Lung (tissue), 12 donors: ENCODE measurements around the gene AMIGO2. TPM values are rescaled to one million over a fixed set of nuclear protein-coding genes. Genes with fewer than 3 reads are reported as not detected.

Experiments used
- ATAC-seq: fragments of 200-7000 bp; cut with Tn5 transposase; one replicate; pipeline ENCODE4 v1.9.1; 2020; ENCODE audit warnings: moderate number of reproducible peaks; ENCODE audit not compliant: insufficient read depth, low FRiP score
- DNase-seq, 3 donors: peaks; one replicate each; pipeline ENCODE4 v3.0.0-alpha.2; 2013 to 2017
- H3K27ac ChIP-seq, 2 donors: one replicate each; pipeline ENCODE4 v1.5.1; 2013; ENCODE audit warnings: mild to moderate bottlenecking in 2 of 2, moderate library complexity in 2 of 2, control low read depth in 1 of 2, inconsistent platforms in 1 of 2, low read depth in 1 of 2, low read length in 1 of 2
- H3K27me3 ChIP-seq, 3 donors: one replicate each; pipeline ENCODE4 v1.5.1; 2013; ENCODE audit warnings: low read length in 2 of 3; ENCODE audit not compliant: control insufficient read depth in 3 of 3, insufficient read depth in 3 of 3
- H3K36me3 ChIP-seq, 4 donors: one replicate each; pipeline ENCODE4 v1.5.1; 2013; ENCODE audit warnings: low read length in 4 of 4, mild to moderate bottlenecking in 1 of 4, moderate library complexity in 1 of 4; ENCODE audit not compliant: control insufficient read depth in 4 of 4, insufficient read depth in 4 of 4
- H3K4me1 ChIP-seq, 5 donors: one replicate each; pipeline ENCODE4 v1.5.1; 2013; ENCODE audit warnings: low read length in 5 of 5, mild to moderate bottlenecking in 2 of 5, moderate library complexity in 1 of 5; ENCODE audit not compliant: control insufficient read depth in 5 of 5, insufficient read depth in 5 of 5
- H3K4me3 ChIP-seq: one replicate; pipeline ENCODE4 v1.5.1; 2013; ENCODE audit warnings: mild to moderate bottlenecking, control low read depth, moderate library complexity
- H3K9ac ChIP-seq, 2 donors: one replicate each; pipeline ENCODE4 v1.5.1; 2013; ENCODE audit warnings: low read length in 2 of 2, control low read depth in 1 of 2; ENCODE audit not compliant: insufficient read depth in 1 of 2
- H3K9me3 ChIP-seq, 4 donors: one replicate each; pipeline ENCODE4 v1.5.1; 2013; ENCODE audit warnings: low read length in 3 of 4, mild to moderate bottlenecking in 1 of 4, moderate library complexity in 1 of 4; ENCODE audit not compliant: control insufficient read depth in 4 of 4, insufficient read depth in 3 of 4
- CTCF ChIP-seq: IDR thresholded peaks from 2 replicates; pipeline ENCODE4 v1.5.1; 2012; ENCODE audit warnings: mild to moderate bottlenecking; ENCODE audit errors: control extremely low read depth, extremely low read depth
- WGBS, 2 donors: extraction: QIAGEN DNeasy Blood & Tissue Kit; methylation state at CpG; one replicate each; pipeline ENCODE4 v1.1.7; 2013; 5-methylcytosine and 5-hydroxymethylcytosine counted together
- polyA plus RNA-seq, 2 donors: library from polyadenylated mRNA; stranded (reverse); fragments of 200-250 nt; gene quantifications; one replicate each; pipeline ENCODE4 v1.2.1, GENCODE V29; 2013
- total RNA-seq, 2 donors: library from RNA; depleted of rRNA in 1 of 2; stranded (reverse); fragments of >200 nt in 1 of 2; gene quantifications; one replicate each; pipeline ENCODE4 v1.2.1, GENCODE V29; 2014 to 2021
- donor health status: control.
- donor health status: control.
- donor health status: Bipolar disorder and iron deficiency.
- donor health status: healthy.
- donor health status: DM: yes; HTN: yes; CAD: no.

Gene AMIGO2
- total and polyA plus RNA-seq, 4 donors = 5.7 to 17.7 (median 7.8) TPM

GRCh38 chr12:47084172-47084571 lies 4.4 kb upstream of the AMIGO2 start:
- H3K9ac ChIP-seq = no peak overlapping the region
- no peak overlapping the region for H3K4me3 ChIP-seq
- TF ChIP-seq CTCF = no peak
- no peaks in the 10 kb centered on the region for H3K36me3 ChIP-seq
- WGBS, 2 donors = 84 to 87% methylated on average over 1 of the region's 1 CpG
- H3K4me1 ChIP-seq = peaks cover 0 to 14% (median 2%) of the 10 kb centered on the region in 5 donors
- ATAC-seq (no peak), DNase-seq (no peak)
- peaks cover 0 to 6% (median under 1%) of the 10 kb centered on the region in 3 donors for H3K27me3 ChIP-seq
- no peaks in the 10 kb centered on the region for H3K9me3 ChIP-seq
- no peak overlapping the region for H3K27ac ChIP-seq

DNA sequence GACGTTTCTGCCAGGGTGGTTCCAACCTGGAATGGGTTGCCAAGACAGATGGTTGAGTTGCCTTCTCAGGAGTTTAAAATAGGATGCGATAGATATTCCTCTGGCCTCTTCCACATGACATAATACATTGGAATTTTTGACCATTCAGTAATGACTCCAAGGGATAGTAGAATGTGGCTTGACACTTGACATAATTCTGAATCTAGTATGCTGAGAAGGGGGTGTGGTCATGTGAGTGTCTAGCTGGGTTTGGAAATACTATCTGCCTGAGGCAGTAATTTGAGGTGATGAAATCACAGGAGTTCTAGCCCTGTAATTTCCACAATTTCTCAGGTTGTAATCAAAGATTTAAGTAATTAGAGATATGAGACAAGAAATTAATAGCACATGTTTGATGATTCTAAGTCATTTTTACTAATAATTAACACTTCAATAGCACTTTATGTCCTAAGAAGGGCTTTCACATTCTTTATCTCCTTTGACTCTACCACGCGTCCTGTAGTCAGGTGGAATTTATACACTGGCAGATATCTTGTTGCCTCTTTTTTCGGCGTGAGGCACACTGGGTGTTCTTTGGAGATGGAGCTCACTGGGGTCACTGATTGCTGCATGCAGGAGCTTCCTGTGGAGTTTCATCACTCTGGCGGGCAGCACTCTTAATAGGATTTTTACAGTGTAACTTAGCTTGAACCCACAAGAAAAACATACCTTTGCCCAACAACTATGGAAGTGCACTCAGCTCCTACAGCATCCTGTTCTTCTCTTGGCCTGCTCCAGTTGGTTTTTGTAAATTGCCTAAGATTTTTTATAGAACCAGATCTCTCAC lies 3.2 kb upstream of the AMIGO2 start:
- TF ChIP-seq CTCF = no peak
- 56 to 70% methylated on average over 7 of the region's 7 CpGs for WGBS, 2 donors
- DNase-seq (no peak), ATAC-seq (no peak)
- peaks cover 0 to 20% (median 3%) of the 10 kb centered on the region in 5 donors for H3K4me1 ChIP-seq
- H3K27me3 ChIP-seq = peaks cover 0 to 11% (median 8%) of the 10 kb centered on the region in 3 donors
- H3K9me3 ChIP-seq = no peaks in the 10 kb centered on the region
- H3K36me3 ChIP-seq = no peaks in the 10 kb centered on the region
- H3K9ac ChIP-seq = no peak overlapping the region
- H3K27ac ChIP-seq = peak overlapping the region in 1 of 2 donors; percentile 29
- no peak overlapping the region for H3K4me3 ChIP-seq

DNA sequence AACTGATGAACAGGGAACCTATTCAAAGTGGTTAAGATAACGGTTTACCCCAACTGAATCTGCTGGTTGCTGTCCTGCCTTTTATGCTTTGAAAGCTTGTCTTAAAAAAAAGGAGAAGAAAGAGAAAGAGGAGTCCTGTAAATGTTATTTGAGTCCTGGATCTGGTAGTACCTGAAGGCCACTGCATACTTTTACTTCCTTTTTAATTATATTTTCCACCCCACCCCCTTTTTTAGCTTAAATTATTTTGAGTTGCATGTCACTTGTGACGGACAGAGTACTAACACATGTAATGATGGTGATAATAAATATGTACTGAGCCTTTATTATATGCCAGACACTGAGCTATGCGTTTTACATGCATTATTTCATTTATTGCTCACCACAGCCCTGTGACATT lies 2.5 kb upstream of the AMIGO2 start:
- no peak overlapping the region for H3K27ac ChIP-seq
- H3K9ac ChIP-seq = no peak overlapping the region
- H3K4me1 ChIP-seq = peaks cover 0 to 20% (median 2%) of the 10 kb centered on the region in 5 donors
- no peak for ATAC-seq
- H3K27me3 ChIP-seq = peaks cover 0 to 19% (median 14%) of the 10 kb centered on the region in 3 donors
- DNase-seq = no peak
- H3K4me3 ChIP-seq = no peak overlapping the region
- no peaks in the 10 kb centered on the region for H3K36me3 ChIP-seq
- WGBS, 2 donors = 85 to 87% methylated on average over 3 of the region's 3 CpGs
- no peak for TF ChIP-seq CTCF
- H3K9me3 ChIP-seq = no peaks in the 10 kb centered on the region
